BLaER1 treated with 17β-estradiol and CSF1 and Interleukin-3, amounts not matched to agents 10 nM and 100 nM (cell line): ENCODE data around the gene NR2F2.

Experiments
- H3K27ac ChIP-seq, 11 experiments: shearing (Covaris generic); formaldehyde crosslinking; 2 replicates each; pipeline ENCODE4 v1.8.1; 2022
- H3K27me3 ChIP-seq, 11 experiments: shearing (Covaris generic); formaldehyde crosslinking; 2 replicates each; pipeline ENCODE4 v1.8.1; 2022
- H3K36me3 ChIP-seq, 11 experiments: shearing (Covaris generic); formaldehyde crosslinking; 2 replicates each; pipeline ENCODE4 v1.8.1; 2022
- H3K4me1 ChIP-seq, 10 experiments: shearing (Covaris generic); formaldehyde crosslinking; 2 replicates each; pipeline ENCODE4 v1.8.1; 2022
- H3K4me2 ChIP-seq, 11 experiments: shearing (Covaris generic); formaldehyde crosslinking; 2 replicates each; pipeline ENCODE4 v1.8.1; 2022
- H3K4me3 ChIP-seq, 10 experiments: shearing (Covaris generic); formaldehyde crosslinking; 2 replicates each; pipeline ENCODE4 v1.8.1; 2022
- H3K9ac ChIP-seq, 11 experiments: shearing (Covaris generic); formaldehyde crosslinking; 2 replicates each; pipeline ENCODE4 v1.8.1; 2022
- H3K9me3 ChIP-seq, 11 experiments: shearing (Covaris generic); formaldehyde crosslinking; replicated peaks in 1 of 11; 2 replicates each; pipeline ENCODE4 v1.8.1; 2022
- H4K20me1 ChIP-seq, 11 experiments: shearing (Covaris generic); formaldehyde crosslinking; 2 replicates each; pipeline ENCODE4 v1.8.1; 2022
- Cebpa-rat ChIP-seq, 11 experiments: shearing (Covaris generic); IDR thresholded peaks; 2 replicates each; pipeline ENCODE4 v1.8.1; 2022

The NR2F2 gene

GRCh38 chr15:96362755-96363651 is 32.5 kb downstream of the NR2F2 start:
- H3K4me2 ChIP-seq: no peak overlapping the region

GRCh38 chr15:96363707-96364106 is 33.2 kb downstream of the NR2F2 start:
- no peak overlapping the region for H3K9ac ChIP-seq
- no peak for TF ChIP-seq Cebpa-rat (IDR thresholded peaks at IDR 0.05)
- peaks cover 0 to 12% (median 0%) of the 10 kb centered on the region in 10 experiments; a peak in 2 of 20 replicates for H3K4me1 ChIP-seq
- H3K36me3 ChIP-seq: no peaks in the 10 kb centered on the region
- H3K4me2 ChIP-seq: no peak overlapping the region
- no peak overlapping the region for H3K27ac ChIP-seq
- H3K9me3 ChIP-seq: peaks cover 30 to 35% (median 32%) of the 10 kb centered on the region in 11 experiments
- peaks cover 100% of the 10 kb centered on the region in 11 experiments for H3K27me3 ChIP-seq
- no peak overlapping the region for H3K4me3 ChIP-seq
- H4K20me1 ChIP-seq: peaks cover 0 to 52% (median 27%) of the 10 kb centered on the region in 11 experiments; a peak in 15 of 22 replicates

More at GRCh38 chr15:96362755-96363651, 32.5 kb downstream of the NR2F2 start:
- Histone ChIP-seq H3K9ac (no peak overlapping the region), H4K20me1 (peaks cover 0 to 59% (median 34%) of the 10 kb centered on the region in 11 experiments; a peak in 16 of 22 replicates), H3K36me3 (no peaks in the 10 kb centered on the region), H3K4me3 (no peak overlapping the region), H3K27me3 (peaks cover 100% of the 10 kb centered on the region in 11 experiments), H3K4me1 (peaks cover under 1 to 17% (median under 1%) of the 10 kb centered on the region in 10 experiments; a peak in 10 of 20 replicates), H3K27ac (no peak overlapping the region), H3K9me3 (peaks cover 23 to 28% (median 25%) of the 10 kb centered on the region in 11 experiments)
- no peak for TF ChIP-seq Cebpa-rat (IDR thresholded peaks at IDR 0.05)

GRCh38 chr15:96365781-96366525 is 35.5 kb downstream of the NR2F2 start:
- Histone ChIP-seq H3K4me2 (no peak overlapping the region), H3K4me3 (0 out of 20 replicates have a peak overlapping the region, but pooled peaks of 1 of the 10 experiments have one; percentile 23), H3K36me3 (no peaks in the 10 kb centered on the region), H3K9me3 (peaks cover 30 to 49% (median 34%) of the 10 kb centered on the region in 11 experiments), H3K9ac (no peak overlapping the region), H3K4me1 (no peaks in the 10 kb centered on the region), H3K27ac (no peak overlapping the region), H3K27me3 (peaks cover 98 to 100% (median 100%) of the 10 kb centered on the region in 11 experiments), H4K20me1 (peaks cover 0 to 33% (median 16%) of the 10 kb centered on the region in 11 experiments; a peak in 13 of 22 replicates)
- no peak for TF ChIP-seq Cebpa-rat (IDR thresholded peaks at IDR 0.05)

- H3K36me3 ChIP-seq: no peaks in the 10 kb centered on the region
- no peak overlapping the region for H3K4me2 ChIP-seq
- peaks cover 92 to 96% (median 95%) of the 10 kb centered on the region in 11 experiments for H3K27me3 ChIP-seq
Observed at GRCh38 chr15:96366526-96366877, 36.0 kb downstream of the NR2F2 start.

GRCh38 chr15:96367311-96368200 is 37.1 kb downstream of the NR2F2 start:
- H4K20me1 ChIP-seq: peaks cover 0 to 18% (median 9%) of the 10 kb centered on the region in 11 experiments; a peak in 10 of 22 replicates

More at GRCh38 chr15:96366526-96366877, 36.0 kb downstream of the NR2F2 start:
- Histone ChIP-seq H3K9me3 (peaks cover 30 to 46% (median 34%) of the 10 kb centered on the region in 11 experiments), H4K20me1 (peaks cover 0 to 27% (median 12%) of the 10 kb centered on the region in 11 experiments; a peak in 12 of 22 replicates), H3K4me3 (no peak overlapping the region; a peak in 1 of 20 replicates), H3K27ac (no peak overlapping the region), H3K9ac (no peak overlapping the region), H3K4me1 (no peaks in the 10 kb centered on the region)
- no peak for TF ChIP-seq Cebpa-rat (IDR thresholded peaks at IDR 0.05)

GRCh38 chr15:96369351-96369750 is 38.9 kb downstream of the NR2F2 start:
- Histone ChIP-seq H3K27me3 (peaks cover 64 to 68% (median 67%) of the 10 kb centered on the region in 11 experiments), H3K4me3 (no peak overlapping the region), H3K27ac (no peak overlapping the region), H3K4me2 (no peak overlapping the region), H3K4me1 (no peaks in the 10 kb centered on the region), H4K20me1 (peaks cover 0 to 7% (median 0%) of the 10 kb centered on the region in 11 experiments; a peak in 3 of 22 replicates), H3K9me3 (peaks cover 30 to 45% (median 34%) of the 10 kb centered on the region in 11 experiments), H3K9ac (no peak overlapping the region), H3K36me3 (no peaks in the 10 kb centered on the region)
- TF ChIP-seq Cebpa-rat (IDR thresholded peaks at IDR 0.05): no peak

More at GRCh38 chr15:96367311-96368200, 37.1 kb downstream of the NR2F2 start:
- Histone ChIP-seq H3K4me2 (no peak overlapping the region), H3K36me3 (no peaks in the 10 kb centered on the region), H3K27ac (no peak overlapping the region), H3K4me1 (no peaks in the 10 kb centered on the region), H3K9me3 (peaks cover 30 to 45% (median 34%) of the 10 kb centered on the region in 11 experiments), H3K27me3 (peaks cover 82 to 85% (median 85%) of the 10 kb centered on the region in 11 experiments), H3K4me3 (no peak overlapping the region), H3K9ac (no peak overlapping the region)
- TF ChIP-seq Cebpa-rat (IDR thresholded peaks at IDR 0.05): no peak

GRCh38 chr15:96369825-96370621 is 39.5 kb downstream of the NR2F2 start:
- H3K4me1 ChIP-seq: no peaks in the 10 kb centered on the region

More at GRCh38 chr15:96369825-96370621, 39.5 kb downstream of the NR2F2 start:
- Histone ChIP-seq H4K20me1 (peaks cover 0 to 3% (median 0%) of the 10 kb centered on the region in 11 experiments; a peak in 3 of 22 replicates), H3K4me2 (no peak overlapping the region), H3K9ac (no peak overlapping the region), H3K4me3 (no peak overlapping the region), H3K9me3 (peaks cover 30 to 45% (median 34%) of the 10 kb centered on the region in 11 experiments), H3K27ac (no peak overlapping the region), H3K27me3 (peaks cover 57 to 61% (median 60%) of the 10 kb centered on the region in 11 experiments), H3K36me3 (no peaks in the 10 kb centered on the region)
- no peak for TF ChIP-seq Cebpa-rat (IDR thresholded peaks at IDR 0.05)
